ENCODE results near the gene LAMA3.
"Not testable (repeated sequence)": the region's sequence is repeated elsewhere in the genome, so short reads cannot be mapped to it uniquely, and the experiment has no call there.

LAMA3 gene

GRCh38 chr18:23738575-23738974 lies 49.3 kb downstream of the LAMA3 start:
- Histone ChIP-seq H3K4me3 (ENCODE audit: low read length) (no peak overlapping the region), H3K27me3 (ENCODE audit: control insufficient read depth, insufficient read depth, low read length) (no peaks in the 10 kb centered on the region), H3K9me3 (ENCODE audit: control insufficient read depth, insufficient read depth, low read length) (no peaks in the 10 kb centered on the region), H3K36me3 (ENCODE audit: control insufficient read depth, insufficient read depth, low read length) (no peaks in the 10 kb centered on the region), H3K27ac (ENCODE audit: low read length) (no peak overlapping the region), H3K4me1 (ENCODE audit: control insufficient read depth, insufficient read depth, low read length) (no peaks in the 10 kb centered on the region)
- WGBS (ENCODE audit: insufficient coverage, insufficient read length), result no CpG with 5 or more reads among the region's 5 CpGs
- DNase-seq (ENCODE audit: low read depth, low spot score), result no peak

DNA sequence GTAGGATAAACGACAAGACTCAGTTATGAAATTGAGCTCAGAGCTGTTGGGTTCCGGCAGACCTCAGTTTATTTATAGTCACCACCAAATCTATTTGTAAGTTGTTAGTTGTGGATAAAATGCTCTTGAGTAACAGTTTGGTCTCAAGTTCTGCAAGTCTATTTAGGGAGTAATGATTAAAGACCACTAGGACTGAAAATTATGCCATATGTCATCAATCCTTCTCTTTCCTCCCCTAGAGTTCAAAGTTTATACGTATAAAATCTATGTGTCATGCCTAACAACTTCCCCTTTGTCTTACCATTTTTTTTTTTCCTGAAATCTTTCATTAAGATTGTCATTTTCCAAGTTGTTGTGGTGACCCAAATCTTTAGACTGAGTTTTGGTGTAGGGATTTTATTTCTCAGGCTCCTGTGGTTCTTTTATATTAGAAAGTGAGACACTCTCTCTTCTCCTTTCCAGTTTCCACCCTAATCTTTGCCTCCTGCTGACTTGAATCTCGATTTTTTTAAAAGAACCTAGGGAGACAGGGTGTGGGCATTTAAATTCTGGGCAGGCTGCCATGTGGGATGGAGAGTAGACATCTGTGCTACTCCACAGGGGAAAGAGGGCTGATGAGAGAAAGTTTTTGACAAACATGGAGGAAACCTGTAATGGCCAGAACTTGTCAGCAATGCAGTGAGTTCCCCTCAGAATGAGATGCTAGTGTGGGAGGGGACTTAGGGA lies 51.0 kb downstream of the LAMA3 start:
- Histone ChIP-seq H3K27me3 (ENCODE audit: control insufficient read depth, insufficient read depth, low read length) (no peaks in the 10 kb centered on the region), H3K36me3 (ENCODE audit: control insufficient read depth, insufficient read depth, low read length) (no peaks in the 10 kb centered on the region), H3K9me3 (ENCODE audit: control insufficient read depth, insufficient read depth, low read length) (no peaks in the 10 kb centered on the region), H3K4me1 (ENCODE audit: control insufficient read depth, insufficient read depth, low read length) (no peaks in the 10 kb centered on the region), H3K4me3 (ENCODE audit: low read length) (no peak overlapping the region), H3K27ac (ENCODE audit: low read length) (no peak overlapping the region)
- DNase-seq (ENCODE audit: low read depth, low spot score), result no peak
- WGBS (ENCODE audit: insufficient coverage, insufficient read length), result no CpG with 5 or more reads among the region's 4 CpGs

DNA sequence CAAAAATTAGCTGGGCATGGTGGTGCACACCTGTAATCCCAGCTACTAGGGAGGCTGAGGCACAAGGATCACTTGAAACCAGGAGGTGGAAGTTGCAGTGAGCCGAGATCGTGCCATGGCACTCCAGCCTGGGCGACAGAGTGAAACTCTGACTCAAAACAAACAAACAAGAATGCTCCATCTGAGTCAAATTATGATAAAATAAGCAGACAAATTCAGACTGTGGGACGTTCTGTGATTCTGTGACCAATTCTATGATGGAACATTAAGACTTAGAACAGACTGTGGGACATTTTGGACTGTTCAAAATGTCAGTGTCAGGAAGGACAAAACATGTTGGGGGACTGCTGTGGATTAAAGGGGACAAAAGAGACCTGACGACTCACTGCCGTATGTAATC lies 52.7 kb downstream of the LAMA3 start:
- not testable (repeated sequence) for H3K4me1 ChIP-seq (ENCODE audit: control insufficient read depth, insufficient read depth, low read length); H3K27me3 ChIP-seq (ENCODE audit: control insufficient read depth, insufficient read depth, low read length); H3K9me3 ChIP-seq (ENCODE audit: control insufficient read depth, insufficient read depth, low read length); H3K36me3 ChIP-seq (ENCODE audit: control insufficient read depth, insufficient read depth, low read length); H3K27ac ChIP-seq (ENCODE audit: low read length); H3K4me3 ChIP-seq (ENCODE audit: low read length); DNase-seq (ENCODE audit: low read depth, low spot score)
- no CpG with 5 or more reads among the region's 6 CpGs for WGBS (ENCODE audit: insufficient coverage, insufficient read length)

- Histone ChIP-seq H3K9me3 (ENCODE audit: control insufficient read depth, insufficient read depth, low read length) (no peaks in the 10 kb centered on the region), H3K27me3 (ENCODE audit: control insufficient read depth, insufficient read depth, low read length) (no peaks in the 10 kb centered on the region), H3K4me1 (ENCODE audit: control insufficient read depth, insufficient read depth, low read length) (no peaks in the 10 kb centered on the region), H3K27ac (ENCODE audit: low read length) (no peak overlapping the region), H3K4me3 (ENCODE audit: low read length) (no peak overlapping the region), H3K36me3 (ENCODE audit: control insufficient read depth, insufficient read depth, low read length) (no peaks in the 10 kb centered on the region)
- DNase-seq (ENCODE audit: low read depth, low spot score), result no peak
- WGBS (ENCODE audit: insufficient coverage, insufficient read length), result 100% methylated on average over 1 of the region's 4 CpGs
Measured at GRCh38 chr18:23743733-23744333, 54.6 kb downstream of the LAMA3 start.

DNA sequence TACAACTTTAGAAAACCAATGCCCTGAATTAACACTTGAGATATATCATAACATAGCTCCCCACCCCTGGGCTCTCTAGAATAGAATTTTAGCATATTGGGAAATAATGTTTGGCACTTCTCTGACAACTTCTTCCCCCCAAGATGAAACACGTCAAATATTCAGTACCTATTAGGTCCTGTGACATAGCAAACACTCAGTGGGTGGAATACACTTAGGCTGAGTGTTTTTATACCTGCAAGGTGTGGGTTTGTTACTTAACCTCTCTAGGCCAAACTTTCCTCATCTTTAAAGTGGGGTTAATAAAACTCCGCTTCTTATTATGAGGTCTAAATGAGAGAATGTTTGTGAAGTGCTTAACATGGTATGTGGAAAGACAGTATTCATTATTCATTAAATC lies 56.1 kb downstream of the LAMA3 start:
- DNase-seq (ENCODE audit: low read depth, low spot score), result no peak
- Histone ChIP-seq H3K36me3 (ENCODE audit: control insufficient read depth, insufficient read depth, low read length) (no peaks in the 10 kb centered on the region), H3K27ac (ENCODE audit: low read length) (no peak overlapping the region), H3K27me3 (ENCODE audit: control insufficient read depth, insufficient read depth, low read length) (no peaks in the 10 kb centered on the region), H3K4me1 (ENCODE audit: control insufficient read depth, insufficient read depth, low read length) (no peaks in the 10 kb centered on the region), H3K9me3 (ENCODE audit: control insufficient read depth, insufficient read depth, low read length) (no peaks in the 10 kb centered on the region), H3K4me3 (ENCODE audit: low read length) (no peak overlapping the region)
- WGBS (ENCODE audit: insufficient coverage, insufficient read length), result no CpG with 5 or more reads among the region's 2 CpGs

DNA sequence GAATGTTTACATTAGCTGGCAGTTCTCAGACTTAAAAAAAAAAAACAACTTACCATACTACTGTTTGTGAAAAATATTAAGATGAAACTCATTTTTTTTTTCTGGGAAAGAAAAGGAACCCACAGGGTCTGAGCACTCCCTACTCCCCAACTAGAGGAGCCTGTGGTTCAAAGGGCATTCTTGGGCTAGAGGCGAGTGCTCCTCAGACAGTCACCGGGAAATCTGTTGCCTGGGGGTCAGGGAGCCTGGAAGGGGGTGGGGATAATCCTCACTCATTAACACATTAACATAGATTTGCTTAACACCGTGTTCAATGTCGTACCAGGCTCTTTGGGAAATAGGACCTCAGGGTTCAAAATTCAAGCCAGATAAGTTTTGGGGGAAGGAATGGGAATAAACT lies 57.6 kb downstream of the LAMA3 start:
- no CpG with 5 or more reads among the region's 4 CpGs for WGBS (ENCODE audit: insufficient coverage, insufficient read length)
- no peak overlapping the region for H3K4me3 ChIP-seq (ENCODE audit: low read length)
- no peaks in the 10 kb centered on the region for H3K36me3 ChIP-seq (ENCODE audit: control insufficient read depth, insufficient read depth, low read length)
- no peak for DNase-seq (ENCODE audit: low read depth, low spot score)
- H3K27ac ChIP-seq (ENCODE audit: low read length), result no peak overlapping the region
- no peaks in the 10 kb centered on the region for H3K9me3 ChIP-seq (ENCODE audit: control insufficient read depth, insufficient read depth, low read length)
- H3K27me3 ChIP-seq (ENCODE audit: control insufficient read depth, insufficient read depth, low read length), result no peaks in the 10 kb centered on the region
- no peaks in the 10 kb centered on the region for H3K4me1 ChIP-seq (ENCODE audit: control insufficient read depth, insufficient read depth, low read length)

GRCh38 chr18:23752363-23752762 lies 63.1 kb downstream of the LAMA3 start:
- no peaks in the 10 kb centered on the region; the same call in 1 of the 2 replicates for H3K4me1 ChIP-seq (ENCODE audit: control insufficient read depth, insufficient read depth, low read length)
- H3K36me3 ChIP-seq (ENCODE audit: control insufficient read depth, insufficient read depth, low read length), result no peaks in the 10 kb centered on the region
- H3K4me3 ChIP-seq (ENCODE audit: low read length), result no peak overlapping the region
- no peaks in the 10 kb centered on the region for H3K9me3 ChIP-seq (ENCODE audit: control insufficient read depth, insufficient read depth, low read length)
- no peaks in the 10 kb centered on the region for H3K27me3 ChIP-seq (ENCODE audit: control insufficient read depth, insufficient read depth, low read length)
- H3K27ac ChIP-seq (ENCODE audit: low read length), result no peak overlapping the region
- no peak for DNase-seq (ENCODE audit: low read depth, low spot score)
- no CpG with 5 or more reads among the region's 2 CpGs for WGBS (ENCODE audit: insufficient coverage, insufficient read length)

GRCh38 chr18:23752796-23753195 lies 63.5 kb downstream of the LAMA3 start:
- H3K9me3 ChIP-seq (ENCODE audit: control insufficient read depth, insufficient read depth, low read length), result no peaks in the 10 kb centered on the region
- no peaks in the 10 kb centered on the region for H3K27me3 ChIP-seq (ENCODE audit: control insufficient read depth, insufficient read depth, low read length)
- H3K27ac ChIP-seq (ENCODE audit: low read length), result no peak overlapping the region
- no peak for DNase-seq (ENCODE audit: low read depth, low spot score)
- H3K4me3 ChIP-seq (ENCODE audit: low read length), result no peak overlapping the region
- no peaks in the 10 kb centered on the region for H3K36me3 ChIP-seq (ENCODE audit: control insufficient read depth, insufficient read depth, low read length)
- no CpG with 5 or more reads among the region's 1 CpG for WGBS (ENCODE audit: insufficient coverage, insufficient read length)
- no peaks in the 10 kb centered on the region; the same call in 1 of the 2 replicates for H3K4me1 ChIP-seq (ENCODE audit: control insufficient read depth, insufficient read depth, low read length)

DNA sequence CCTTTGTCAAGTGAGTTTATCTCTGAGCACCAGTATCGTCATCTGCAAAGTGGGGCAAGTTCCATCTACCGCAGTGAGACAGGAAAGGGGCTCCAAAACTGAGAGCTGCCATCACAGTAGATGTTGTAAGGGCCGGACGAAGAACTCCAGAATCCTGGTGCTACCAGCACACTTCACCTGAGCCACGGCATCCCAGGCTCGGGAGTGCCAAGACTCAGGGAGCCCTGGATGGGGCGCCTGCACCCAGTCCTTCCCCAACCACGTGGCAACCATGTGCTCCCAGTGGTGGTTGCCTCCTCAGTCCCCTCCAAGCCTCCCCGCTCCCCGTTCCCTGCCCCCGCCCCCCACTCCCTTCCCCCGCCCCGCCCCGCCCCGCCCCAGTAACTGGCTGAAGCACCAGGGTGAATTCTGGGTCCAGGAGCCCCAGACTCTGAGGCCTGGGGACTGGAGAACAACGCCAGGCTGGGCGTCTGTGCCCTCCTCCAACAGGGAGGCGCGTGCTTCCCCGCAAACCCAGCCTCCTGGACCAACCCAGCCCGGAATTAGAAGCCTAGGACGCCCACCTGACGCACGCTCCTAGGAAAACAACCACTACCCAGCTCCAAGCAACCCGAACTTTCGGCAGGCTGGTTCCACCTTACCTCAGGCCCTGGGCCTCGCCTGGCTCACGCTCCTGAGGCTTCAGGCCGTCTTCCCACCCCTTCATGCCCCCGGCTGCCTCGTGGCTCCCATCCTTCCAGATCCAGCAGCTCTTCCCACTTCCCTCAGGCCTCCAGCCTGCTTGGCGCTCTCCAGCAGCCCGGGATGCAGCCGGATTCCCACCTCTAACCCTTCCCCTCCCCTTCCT lies 67.6 kb downstream of the LAMA3 start:
- Histone ChIP-seq H3K9me3 (ENCODE audit: control insufficient read depth, insufficient read depth, low read length) (no peaks in the 10 kb centered on the region), H3K4me3 (ENCODE audit: low read length) (no peak overlapping the region), H3K36me3 (ENCODE audit: control insufficient read depth, insufficient read depth, low read length) (no peaks in the 10 kb centered on the region), H3K27me3 (ENCODE audit: control insufficient read depth, insufficient read depth, low read length) (no peaks in the 10 kb centered on the region), H3K4me1 (ENCODE audit: control insufficient read depth, insufficient read depth, low read length) (no peaks in the 10 kb centered on the region; the same call in 1 of the 2 replicates), H3K27ac (ENCODE audit: low read length) (no peak overlapping the region)
- no peak for DNase-seq (ENCODE audit: low read depth, low spot score)
- WGBS (ENCODE audit: insufficient coverage, insufficient read length), result no CpG with 5 or more reads among the region's 34 CpGs

GRCh38 chr18:23757437-23757733 lies 68.1 kb downstream of the LAMA3 start:
- Histone ChIP-seq H3K4me3 (ENCODE audit: low read length) (no peak overlapping the region), H3K36me3 (ENCODE audit: control insufficient read depth, insufficient read depth, low read length) (no peaks in the 10 kb centered on the region), H3K9me3 (ENCODE audit: control insufficient read depth, insufficient read depth, low read length) (no peaks in the 10 kb centered on the region), H3K4me1 (ENCODE audit: control insufficient read depth, insufficient read depth, low read length) (no peaks in the 10 kb centered on the region; the same call in 1 of the 2 replicates), H3K27ac (ENCODE audit: low read length) (no peak overlapping the region), H3K27me3 (ENCODE audit: control insufficient read depth, insufficient read depth, low read length) (no peaks in the 10 kb centered on the region)
- no peak for DNase-seq (ENCODE audit: low read depth, low spot score)
- no CpG with 5 or more reads among the region's 8 CpGs for WGBS (ENCODE audit: insufficient coverage, insufficient read length)
